Measurements from ENCODE around the gene THAP12.
"Not testable (repeated sequence)": the region's sequence is repeated elsewhere in the genome, so short reads cannot be mapped to it uniquely, and the experiment has no call there.

The THAP12 gene

DNA sequence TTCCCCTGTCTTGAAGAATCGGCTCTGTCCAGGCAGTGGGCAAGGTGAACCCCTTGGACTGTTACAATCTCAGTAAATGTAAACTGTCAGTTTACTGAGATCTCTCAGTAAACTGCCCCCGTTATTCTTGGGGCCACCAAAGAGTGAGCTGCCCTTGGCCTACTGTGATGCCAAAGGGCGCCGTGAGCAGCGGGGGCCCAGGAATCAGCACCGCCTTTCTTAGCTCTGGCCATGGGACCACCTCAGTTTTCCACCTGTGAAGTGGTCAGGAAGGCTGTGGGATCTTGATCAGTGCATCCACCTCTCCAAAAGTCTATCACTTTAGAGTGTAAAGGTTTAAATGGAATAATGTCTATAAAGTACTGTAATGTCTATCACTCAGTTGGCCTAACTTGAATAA lies 57.1 kb downstream of the THAP12 start:
- no peaks in the 10 kb centered on the region for H3K36me3 ChIP-seq
- no peak overlapping the region for H3K27ac ChIP-seq
- TF ChIP-seq, protein P1, sequence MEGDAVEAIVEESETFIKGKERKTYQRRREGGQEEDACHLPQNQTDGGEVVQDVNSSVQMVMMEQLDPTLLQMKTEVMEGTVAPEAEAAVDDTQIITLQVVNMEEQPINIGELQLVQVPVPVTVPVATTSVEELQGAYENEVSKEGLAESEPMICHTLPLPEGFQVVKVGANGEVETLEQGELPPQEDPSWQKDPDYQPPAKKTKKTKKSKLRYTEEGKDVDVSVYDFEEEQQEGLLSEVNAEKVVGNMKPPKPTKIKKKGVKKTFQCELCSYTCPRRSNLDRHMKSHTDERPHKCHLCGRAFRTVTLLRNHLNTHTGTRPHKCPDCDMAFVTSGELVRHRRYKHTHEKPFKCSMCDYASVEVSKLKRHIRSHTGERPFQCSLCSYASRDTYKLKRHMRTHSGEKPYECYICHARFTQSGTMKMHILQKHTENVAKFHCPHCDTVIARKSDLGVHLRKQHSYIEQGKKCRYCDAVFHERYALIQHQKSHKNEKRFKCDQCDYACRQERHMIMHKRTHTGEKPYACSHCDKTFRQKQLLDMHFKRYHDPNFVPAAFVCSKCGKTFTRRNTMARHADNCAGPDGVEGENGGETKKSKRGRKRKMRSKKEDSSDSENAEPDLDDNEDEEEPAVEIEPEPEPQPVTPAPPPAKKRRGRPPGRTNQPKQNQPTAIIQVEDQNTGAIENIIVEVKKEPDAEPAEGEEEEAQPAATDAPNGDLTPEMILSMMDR (IDR thresholded peaks at IDR 0.05; ENCODE audit: low read depth, low read length), result no peak
- H3K4me3 ChIP-seq (ENCODE audit: low read depth, low read length), result no peak overlapping the region
- DNase-seq, result no peak
- H3K9me3 ChIP-seq (ENCODE audit: severe bottlenecking), result no peaks in the 10 kb centered on the region
- H3K27me3 ChIP-seq (ENCODE audit: insufficient read depth, low read depth, severe bottlenecking), result no peaks in the 10 kb centered on the region

GRCh38 chr11:76323375-76323774 lies 57.6 kb downstream of the THAP12 start:
- not testable (repeated sequence) for H3K9me3 ChIP-seq (ENCODE audit: severe bottlenecking); DNase-seq; H3K36me3 ChIP-seq; H3K4me3 ChIP-seq (ENCODE audit: low read depth, low read length); H3K27me3 ChIP-seq (ENCODE audit: insufficient read depth, low read depth, severe bottlenecking); H3K27ac ChIP-seq

- no peak overlapping the region for H3K4me3 ChIP-seq (ENCODE audit: low read depth, low read length)
- DNase-seq, result no peak
- H3K27me3 ChIP-seq (ENCODE audit: insufficient read depth, low read depth, severe bottlenecking), result no peaks in the 10 kb centered on the region
- H3K27ac ChIP-seq, result no peak overlapping the region
- TF ChIP-seq, protein P1 (IDR thresholded peaks at IDR 0.05; ENCODE audit: low read depth, low read length), result no peak
- no peaks in the 10 kb centered on the region for H3K36me3 ChIP-seq
- H3K9me3 ChIP-seq (ENCODE audit: severe bottlenecking), result no peaks in the 10 kb centered on the region
Observed at GRCh38 chr11:76322942-76323341, 58.0 kb downstream of the THAP12 start.

GRCh38 chr11:76322540-76322939 lies 58.4 kb downstream of the THAP12 start:
- Histone ChIP-seq H3K9me3 (ENCODE audit: severe bottlenecking) (no peaks in the 10 kb centered on the region), H3K27me3 (ENCODE audit: insufficient read depth, low read depth, severe bottlenecking) (no peaks in the 10 kb centered on the region), H3K36me3 (no peaks in the 10 kb centered on the region), H3K27ac (no peak overlapping the region), H3K4me3 (ENCODE audit: low read depth, low read length) (no peak overlapping the region)
- no peak for DNase-seq
- TF ChIP-seq, protein P1 (IDR thresholded peaks at IDR 0.05; ENCODE audit: low read depth, low read length), result no peak

GRCh38 chr11:76321820-76322524 lies 59.0 kb downstream of the THAP12 start:
- H3K9me3 ChIP-seq (ENCODE audit: severe bottlenecking), result no peaks in the 10 kb centered on the region
- TF ChIP-seq, protein P1 (IDR thresholded peaks at IDR 0.05; ENCODE audit: low read depth, low read length), result no peak
- DNase-seq, result no peak
- H3K27ac ChIP-seq, result no peak overlapping the region
- no peaks in the 10 kb centered on the region for H3K27me3 ChIP-seq (ENCODE audit: insufficient read depth, low read depth, severe bottlenecking)
- no peaks in the 10 kb centered on the region for H3K36me3 ChIP-seq
- H3K4me3 ChIP-seq (ENCODE audit: low read depth, low read length), result no peak overlapping the region

GRCh38 chr11:76321340-76321739 lies 59.6 kb downstream of the THAP12 start:
- H3K27me3 ChIP-seq (ENCODE audit: insufficient read depth, low read depth, severe bottlenecking), result no peaks in the 10 kb centered on the region
- no peaks in the 10 kb centered on the region for H3K36me3 ChIP-seq
- no peak for DNase-seq
- TF ChIP-seq, protein P1 (IDR thresholded peaks at IDR 0.05; ENCODE audit: low read depth, low read length), result no peak
- no peaks in the 10 kb centered on the region for H3K9me3 ChIP-seq (ENCODE audit: severe bottlenecking)
- no peak overlapping the region for H3K4me3 ChIP-seq (ENCODE audit: low read depth, low read length)
- H3K27ac ChIP-seq, result no peak overlapping the region

All from WERI-Rb-1 (cell line).